ENCODE results near the gene ZNF662. TPM values are rescaled to one million over a fixed set of nuclear protein-coding genes. Genes with fewer than 3 reads are reported as not detected.

The ZNF662 gene
- total and polyA plus RNA-seq, 2 of the 13 experiments (the other 11 are each of a cell fraction or from before 2014, with no cell fraction given) = not detected

DNA sequence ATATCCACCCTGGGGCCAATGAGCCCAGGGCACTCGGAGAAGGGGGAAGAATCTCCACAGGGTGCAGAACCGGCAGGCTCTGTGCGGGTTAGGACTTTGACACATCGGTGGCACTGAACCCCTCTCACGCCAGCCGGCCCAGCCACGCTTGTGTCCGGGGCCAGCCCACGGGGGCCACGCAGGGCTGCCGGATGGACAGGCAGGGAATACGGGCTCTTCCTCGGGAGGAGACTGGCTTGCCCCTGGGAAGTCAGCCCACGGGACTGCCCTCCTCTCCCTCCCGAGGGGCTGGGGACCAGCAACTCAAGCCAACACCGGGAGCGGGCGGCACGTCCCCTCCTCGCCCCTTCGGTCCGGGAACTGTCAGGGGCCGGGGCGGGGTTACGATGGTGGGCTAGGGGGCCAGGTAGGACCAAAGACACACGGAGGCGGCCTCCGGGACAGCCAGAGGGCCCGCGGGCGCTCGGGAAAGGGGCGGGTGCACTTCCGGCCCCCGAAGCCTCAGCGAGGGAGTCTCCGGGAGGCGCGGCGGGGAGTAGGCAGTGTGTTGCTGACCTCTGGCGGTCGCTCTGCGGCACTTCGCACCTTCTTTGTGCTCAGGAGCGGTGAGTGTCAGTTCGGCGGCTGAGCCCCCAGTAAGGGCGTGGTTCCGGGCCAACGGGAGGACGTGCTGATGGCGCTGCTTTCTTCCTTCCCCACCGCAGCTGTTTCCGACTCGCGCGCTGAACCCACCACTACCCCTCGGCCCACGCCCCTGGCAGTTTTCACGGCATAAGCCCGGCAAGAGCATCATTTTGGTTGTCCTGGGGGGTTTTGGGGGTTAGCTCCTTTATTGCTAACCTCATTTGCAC is 25.1 kb upstream of the ZNF662 start (continued):
- TF ChIP-seq KAT7 (CRISPR knock-in tag; IDR thresholded peaks at IDR 0.05; ENCODE audit: borderline replicate concordance) (peak; percentile 75; the same call in 1 of the 2 replicates), ZNF724P (CRISPR knock-in tag; IDR thresholded peaks at IDR 0.05; ENCODE audit: borderline replicate concordance) (no peak), ZNF839 (CRISPR knock-in tag; IDR thresholded peaks at IDR 0.05; ENCODE audit: borderline replicate concordance) (no peak), SETDB1 (CRISPR knock-in tag; IDR thresholded peaks at IDR 0.05; ENCODE audit: borderline replicate concordance) (no peak), MXD4 (CRISPR knock-in tag; IDR thresholded peaks at IDR 0.05) (0 out of 2 replicates have a peak, but pooled peaks have one; percentile 43), SKI (IDR thresholded peaks at IDR 0.05; ENCODE audit: partially characterized antibody) (no peak), CENPX (CRISPR knock-in tag; IDR thresholded peaks at IDR 0.05) (no peak), MTF1 (CRISPR knock-in tag; IDR thresholded peaks at IDR 0.05) (no peak), ZFP36 (IDR thresholded peaks at IDR 0.05; ENCODE audit: borderline replicate concordance, low read depth, low read length, partially characterized antibody) (no peak), NAIF1 (CRISPR knock-in tag; IDR thresholded peaks at IDR 0.05; ENCODE audit: borderline replicate concordance) (no peak), BRCA1 (CRISPR knock-in tag; IDR thresholded peaks at IDR 0.05) (no peak), SP140L (CRISPR knock-in tag; IDR thresholded peaks at IDR 0.05; ENCODE audit: borderline replicate concordance) (no peak), HNRNPH1 (optimal IDR thresholded peaks at IDR 0.05; ENCODE audit: low read depth, low read length) (no peak), ZNF850 (CRISPR knock-in tag; conservative IDR thresholded peaks at IDR 0.05) (no peak), SRY (CRISPR knock-in tag; IDR thresholded peaks at IDR 0.05) (no peak), ZNF160 (CRISPR knock-in tag; IDR thresholded peaks at IDR 0.05) (no peak), HDAC1 (CRISPR knock-in tag; IDR thresholded peaks at IDR 0.05) (peak; percentile 37; the same call in 1 of the 2 replicates), ZNF253 (CRISPR knock-in tag; IDR thresholded peaks at IDR 0.05; ENCODE audit: borderline replicate concordance) (peak; percentile 60; the same call in 1 of the 2 replicates), PRPF4 (IDR thresholded peaks at IDR 0.05; ENCODE audit: low read depth, low read length, poor library complexity, severe bottlenecking) (no peak), ZNF20 (CRISPR knock-in tag; IDR thresholded peaks at IDR 0.05) (no peak)
- TF ChIP-seq, protein P1, sequence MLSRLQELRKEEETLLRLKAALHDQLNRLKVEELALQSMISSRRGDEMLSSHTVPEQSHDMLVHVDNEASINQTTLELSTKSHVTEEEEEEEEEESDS (CRISPR knock-in tag; IDR thresholded peaks at IDR 0.05; ENCODE audit: borderline replicate concordance) = no peak
- TF ChIP-seq, protein P2, sequence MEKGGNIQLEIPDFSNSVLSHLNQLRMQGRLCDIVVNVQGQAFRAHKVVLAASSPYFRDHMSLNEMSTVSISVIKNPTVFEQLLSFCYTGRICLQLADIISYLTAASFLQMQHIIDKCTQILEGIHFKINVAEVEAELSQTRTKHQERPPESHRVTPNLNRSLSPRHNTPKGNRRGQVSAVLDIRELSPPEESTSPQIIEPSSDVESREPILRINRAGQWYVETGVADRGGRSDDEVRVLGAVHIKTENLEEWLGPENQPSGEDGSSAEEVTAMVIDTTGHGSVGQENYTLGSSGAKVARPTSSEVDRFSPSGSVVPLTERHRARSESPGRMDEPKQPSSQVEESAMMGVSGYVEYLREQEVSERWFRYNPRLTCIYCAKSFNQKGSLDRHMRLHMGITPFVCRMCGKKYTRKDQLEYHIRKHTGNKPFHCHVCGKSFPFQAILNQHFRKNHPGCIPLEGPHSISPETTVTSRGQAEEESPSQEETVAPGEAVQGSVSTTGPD (CRISPR knock-in tag; IDR thresholded peaks at IDR 0.05) = no peak
- TF ChIP-seq, protein P3, sequence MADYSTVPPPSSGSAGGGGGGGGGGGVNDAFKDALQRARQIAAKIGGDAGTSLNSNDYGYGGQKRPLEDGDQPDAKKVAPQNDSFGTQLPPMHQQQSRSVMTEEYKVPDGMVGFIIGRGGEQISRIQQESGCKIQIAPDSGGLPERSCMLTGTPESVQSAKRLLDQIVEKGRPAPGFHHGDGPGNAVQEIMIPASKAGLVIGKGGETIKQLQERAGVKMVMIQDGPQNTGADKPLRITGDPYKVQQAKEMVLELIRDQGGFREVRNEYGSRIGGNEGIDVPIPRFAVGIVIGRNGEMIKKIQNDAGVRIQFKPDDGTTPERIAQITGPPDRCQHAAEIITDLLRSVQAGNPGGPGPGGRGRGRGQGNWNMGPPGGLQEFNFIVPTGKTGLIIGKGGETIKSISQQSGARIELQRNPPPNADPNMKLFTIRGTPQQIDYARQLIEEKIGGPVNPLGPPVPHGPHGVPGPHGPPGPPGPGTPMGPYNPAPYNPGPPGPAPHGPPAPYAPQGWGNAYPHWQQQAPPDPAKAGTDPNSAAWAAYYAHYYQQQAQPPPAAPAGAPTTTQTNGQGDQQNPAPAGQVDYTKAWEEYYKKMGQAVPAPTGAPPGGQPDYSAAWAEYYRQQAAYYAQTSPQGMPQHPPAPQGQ (CRISPR knock-in tag; IDR thresholded peaks at IDR 0.05; ENCODE audit: borderline replicate concordance) = no peak
- TF ChIP-seq, protein P4, sequence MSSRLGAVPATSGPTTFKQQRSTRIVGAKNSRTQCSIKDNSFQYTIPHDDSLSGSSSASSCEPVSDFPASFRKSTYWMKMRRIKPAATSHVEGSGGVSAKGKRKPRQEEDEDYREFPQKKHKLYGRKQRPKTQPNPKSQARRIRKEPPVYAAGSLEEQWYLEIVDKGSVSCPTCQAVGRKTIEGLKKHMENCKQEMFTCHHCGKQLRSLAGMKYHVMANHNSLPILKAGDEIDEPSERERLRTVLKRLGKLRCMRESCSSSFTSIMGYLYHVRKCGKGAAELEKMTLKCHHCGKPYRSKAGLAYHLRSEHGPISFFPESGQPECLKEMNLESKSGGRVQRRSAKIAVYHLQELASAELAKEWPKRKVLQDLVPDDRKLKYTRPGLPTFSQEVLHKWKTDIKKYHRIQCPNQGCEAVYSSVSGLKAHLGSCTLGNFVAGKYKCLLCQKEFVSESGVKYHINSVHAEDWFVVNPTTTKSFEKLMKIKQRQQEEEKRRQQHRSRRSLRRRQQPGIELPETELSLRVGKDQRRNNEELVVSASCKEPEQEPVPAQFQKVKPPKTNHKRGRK (CRISPR knock-in tag; IDR thresholded peaks at IDR 0.05) = no peak
